Activated CD4-positive, alpha-beta memory T cell treated with anti-CD3 and anti-CD28 coated beads for 36 hours (primary cell): ENCODE results near the gene CCDC68. TPM values are rescaled to one million over a fixed set of nuclear protein-coding genes. Genes with fewer than 3 reads are reported as not detected.

Experiments
- CTCF ChIA-PET: fragments of 350-600 bp; sonication (Branson Sonifier 250); formaldehyde crosslinking; loops from one replicate; lab custom pipeline; 2021; ENCODE audit warnings: antibody characterized with exemption, inconsistent platforms; lab: Charles Lee
- POLR2A ChIA-PET: fragments of 350-600 bp; sonication (Branson Sonifier 250); formaldehyde crosslinking; loops from one replicate; lab custom pipeline; 2021; ENCODE audit warnings: antibody characterized with exemption; lab: Charles Lee
- DNase-seq: peaks from one replicate; pipeline ENCODE4 v3.0.0-alpha.2; 2020
- H3K27ac Mint-ChIP-seq: one replicate; pipeline ENCODE4 v1.8.0; 2021; ENCODE audit warnings: mixed read lengths
- H3K27me3 Mint-ChIP-seq: one replicate; pipeline ENCODE4 v1.8.0; 2021; ENCODE audit warnings: mixed read lengths
- H3K36me3 Mint-ChIP-seq: one replicate; pipeline ENCODE4 v1.8.0; 2021; ENCODE audit warnings: mixed read lengths
- H3K4me1 Mint-ChIP-seq: one replicate; pipeline ENCODE4 v1.8.0; 2021; ENCODE audit warnings: low read depth, mixed read lengths
- H3K4me3 Mint-ChIP-seq: one replicate; pipeline ENCODE4 v1.8.0; 2021; ENCODE audit warnings: mild to moderate bottlenecking, mixed read lengths
- H3K9me3 Mint-ChIP-seq: one replicate; pipeline ENCODE4 v1.8.0; 2021; ENCODE audit warnings: mixed read lengths
- intact Hi-C: fragments of 100-400 bp; cut with micrococcal nuclease; formaldehyde crosslinking; loops from one replicate; pipeline ENCODE4 v1.15.1; 2023
- total RNA-seq, 2 experiments: library from RNA; stranded (reverse); gene quantifications; one replicate each; pipeline ENCODE4 v1.2.3, GENCODE V29; 2021

Gene CCDC68
- total RNA-seq: not detected

- CTCF ChIA-PET: interaction anchor here (0.5 kb wide), 1 partner anchor 373 kb away, joined by 3 read pairs; no protein-coding TSS in a partner anchor
- no peaks in the 10 kb centered on the region for H3K4me1 Mint-ChIP-seq
- no peaks in the 10 kb centered on the region for H3K36me3 Mint-ChIP-seq
- H3K4me3 Mint-ChIP-seq: peak within 1 kb of the TSS; percentile 27
- DNase-seq: no peak
- H3K27me3 Mint-ChIP-seq: peaks cover 30% of the 10 kb centered on the region
- H3K27ac Mint-ChIP-seq: no peak within 1 kb of the TSS
- POLR2A ChIA-PET: no interaction called here
- intact Hi-C loops: no loop called here
- H3K9me3 Mint-ChIP-seq: no peaks in the 10 kb centered on the region
Observed at GRCh38 chr18:54958704-54959625, at the start of gene CCDC68. CCDC68 (minus strand) TSS chr18:54959461; CDS start chr18:54942791, 16,670 bp downstream.

GRCh38 chr18:55007602-55008001 is 48.3 kb upstream of the CCDC68 start:
- CTCF ChIA-PET: no interaction called here

GRCh38 chr18:55003695-55004094 is 44.4 kb upstream of the CCDC68 start:
- CTCF ChIA-PET: interaction anchor here (0.6 kb wide), 1 partner anchor 559 kb away, joined by 3 read pairs; no protein-coding TSS in a partner anchor
- Mint-ChIP-seq H3K4me3 (no peak overlapping the region), H3K27ac (no peak overlapping the region), H3K36me3 (no peaks in the 10 kb centered on the region), H3K27me3 (peaks cover 1% of the 10 kb centered on the region), H3K4me1 (no peaks in the 10 kb centered on the region), H3K9me3 (no peaks in the 10 kb centered on the region)
- POLR2A ChIA-PET: no interaction called here
- intact Hi-C loops: no loop called here
- no peak for DNase-seq

More at GRCh38 chr18:55007602-55008001, 48.3 kb upstream of the CCDC68 start:
- Mint-ChIP-seq H3K4me3 (no peak overlapping the region), H3K27me3 (peaks cover 1% of the 10 kb centered on the region), H3K36me3 (no peaks in the 10 kb centered on the region), H3K4me1 (no peaks in the 10 kb centered on the region), H3K27ac (no peak overlapping the region), H3K9me3 (no peaks in the 10 kb centered on the region)
- POLR2A ChIA-PET: no interaction called here
- intact Hi-C loops: no loop called here
- no peak for DNase-seq

GRCh38 chr18:55002261-55002660 is 43.0 kb upstream of the CCDC68 start:
- Mint-ChIP-seq H3K9me3 (no peaks in the 10 kb centered on the region), H3K27ac (no peak overlapping the region), H3K27me3 (no peaks in the 10 kb centered on the region), H3K4me1 (no peaks in the 10 kb centered on the region), H3K36me3 (no peaks in the 10 kb centered on the region), H3K4me3 (no peak overlapping the region)
- ChIA-PET POLR2A (no interaction called here), CTCF (no interaction called here)
- DNase-seq: no peak
- intact Hi-C loops: no loop called here

- DNase-seq: no peak
- H3K27ac Mint-ChIP-seq: no peak overlapping the region
- CTCF ChIA-PET: no interaction called here
- intact Hi-C loops: no loop called here
- POLR2A ChIA-PET: no interaction called here
- H3K36me3 Mint-ChIP-seq: no peaks in the 10 kb centered on the region
- H3K4me1 Mint-ChIP-seq: no peaks in the 10 kb centered on the region
- H3K4me3 Mint-ChIP-seq: no peak overlapping the region
- no peaks in the 10 kb centered on the region for H3K27me3 Mint-ChIP-seq
- H3K9me3 Mint-ChIP-seq: no peaks in the 10 kb centered on the region
Observed at GRCh38 chr18:55001394-55002024, 42.2 kb upstream of the CCDC68 start.

GRCh38 chr18:55000529-55000928 is 41.3 kb upstream of the CCDC68 start:
- no peak overlapping the region for H3K27ac Mint-ChIP-seq
- DNase-seq: no peak
- no peak overlapping the region for H3K4me3 Mint-ChIP-seq
- intact Hi-C loops: no loop called here
- ChIA-PET POLR2A (no interaction called here), CTCF (no interaction called here)
- no peaks in the 10 kb centered on the region for H3K27me3 Mint-ChIP-seq
- no peaks in the 10 kb centered on the region for H3K4me1 Mint-ChIP-seq
- H3K9me3 Mint-ChIP-seq: no peaks in the 10 kb centered on the region
- H3K36me3 Mint-ChIP-seq: no peaks in the 10 kb centered on the region

- no peaks in the 10 kb centered on the region for H3K4me1 Mint-ChIP-seq
- no peak overlapping the region for H3K27ac Mint-ChIP-seq
- H3K27me3 Mint-ChIP-seq: peaks cover 3% of the 10 kb centered on the region
- H3K4me3 Mint-ChIP-seq: no peak overlapping the region
- H3K9me3 Mint-ChIP-seq: no peaks in the 10 kb centered on the region
- POLR2A ChIA-PET: no interaction called here
- no peaks in the 10 kb centered on the region for H3K36me3 Mint-ChIP-seq
- CTCF ChIA-PET: interaction anchor here (1.0 kb wide), 1 partner anchor 320 kb away, joined by 3 read pairs; no protein-coding TSS in a partner anchor
- intact Hi-C loops: no loop called here
- DNase-seq: no peak
Observed at GRCh38 chr18:54999016-54999415, 39.8 kb upstream of the CCDC68 start.

GRCh38 chr18:54995421-54996143 is 36.3 kb upstream of the CCDC68 start:
- Mint-ChIP-seq H3K27me3 (peaks cover 3% of the 10 kb centered on the region), H3K9me3 (no peaks in the 10 kb centered on the region), H3K27ac (no peak overlapping the region), H3K4me3 (no peak overlapping the region), H3K4me1 (no peaks in the 10 kb centered on the region), H3K36me3 (no peaks in the 10 kb centered on the region)
- POLR2A ChIA-PET: interaction anchor here (0.6 kb wide), 1 partner anchor 946 kb away, joined by 4 read pairs; no protein-coding TSS in a partner anchor
- DNase-seq: no peak
- CTCF ChIA-PET: interaction anchor here (2.2 kb wide), 1 partner anchor 12 kb away, joined by 8 read pairs; no protein-coding TSS in a partner anchor
- intact Hi-C loops: no loop called here

- intact Hi-C loops: no loop called here
- no peaks in the 10 kb centered on the region for H3K4me1 Mint-ChIP-seq
- CTCF ChIA-PET: interaction anchor here (0.7 to 1.2 kb wide), 2 partner anchors 9 to 566 kb away, joined by 3 to 4 read pairs; no protein-coding TSS in a partner anchor
- DNase-seq: no peak
- H3K4me3 Mint-ChIP-seq: no peak overlapping the region
- H3K27me3 Mint-ChIP-seq: peaks cover 3% of the 10 kb centered on the region
- H3K9me3 Mint-ChIP-seq: no peaks in the 10 kb centered on the region
- POLR2A ChIA-PET: no interaction called here
- no peaks in the 10 kb centered on the region for H3K36me3 Mint-ChIP-seq
- no peak overlapping the region for H3K27ac Mint-ChIP-seq
Observed at GRCh38 chr18:54991981-54992380, 32.7 kb upstream of the CCDC68 start.

- ChIA-PET CTCF (interaction anchor here (0.6 to 5.5 kb wide), 3 partner anchors 11 to 1125 kb away, joined by 3 to 40 read pairs (median 8); no protein-coding TSS in a partner anchor), POLR2A (no interaction called here)
- no peaks in the 10 kb centered on the region for H3K4me1 Mint-ChIP-seq
- H3K27ac Mint-ChIP-seq: no peak overlapping the region
- intact Hi-C loops: no loop called here
- no peak for DNase-seq
- peaks cover 3% of the 10 kb centered on the region for H3K27me3 Mint-ChIP-seq
- H3K9me3 Mint-ChIP-seq: no peaks in the 10 kb centered on the region
- H3K36me3 Mint-ChIP-seq: no peaks in the 10 kb centered on the region
- H3K4me3 Mint-ChIP-seq: no peak overlapping the region
Observed at GRCh38 chr18:54984908-54985307, 25.6 kb upstream of the CCDC68 start.

- CTCF ChIA-PET: interaction anchor here (0.7 to 5.5 kb wide), 16 partner anchors 8 to 592 kb away, joined by 3 to 40 read pairs (median 5); no protein-coding TSS in a partner anchor
Observed at GRCh38 chr18:54983791-54984190, 24.5 kb upstream of the CCDC68 start.

More at GRCh38 chr18:54983791-54984190, 24.5 kb upstream of the CCDC68 start:
- no peaks in the 10 kb centered on the region for H3K4me1 Mint-ChIP-seq
- H3K36me3 Mint-ChIP-seq: no peaks in the 10 kb centered on the region
- intact Hi-C loops: loop anchor here (1.0 to 2.0 kb wide), 4 partner anchors 265 to 591 kb away; no protein-coding TSS in a partner anchor
- DNase-seq: no peak
- H3K4me3 Mint-ChIP-seq: no peak overlapping the region
- no peaks in the 10 kb centered on the region for H3K9me3 Mint-ChIP-seq
- H3K27me3 Mint-ChIP-seq: peaks cover 3% of the 10 kb centered on the region
- POLR2A ChIA-PET: no interaction called here
- H3K27ac Mint-ChIP-seq: no peak overlapping the region
